HEK293T (cell line): ENCODE results near the gene MAST2.

ENCODE experiments used
- BHLHE40 ChIP-seq: fragments of 450-650 bp; IDR thresholded peaks from 2 replicates; pipeline ENCODE4 v1.6.1; 2016; ENCODE audit warnings: mild to moderate bottlenecking, moderate library complexity, borderline replicate concordance
- ELF4 ChIP-seq: fragments of 450-650 bp; IDR thresholded peaks from 2 replicates; pipeline ENCODE4 v1.6.1; 2017; ENCODE audit warnings: antibody characterized with exemption

DNA sequence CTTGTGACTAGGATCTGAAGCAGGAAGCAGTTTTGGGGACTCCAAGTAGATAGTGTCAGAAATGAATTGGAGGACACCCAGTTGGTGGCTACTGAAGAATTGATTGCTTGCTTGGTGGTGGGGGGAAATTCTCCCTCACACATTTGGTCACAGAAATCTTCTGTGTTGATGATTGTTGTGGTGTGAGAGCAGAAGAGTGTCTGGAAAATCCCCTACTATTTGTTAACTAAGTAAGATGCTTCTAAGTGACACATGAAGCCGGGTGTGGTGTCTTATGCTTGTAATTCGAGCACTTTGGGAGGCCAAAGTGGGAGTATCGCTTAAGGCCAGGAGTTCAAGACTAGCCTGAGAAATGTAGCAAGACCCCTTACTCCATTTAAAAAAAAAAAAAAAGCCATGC lies 30.4 kb upstream of the MAST2 start:
- TF ChIP-seq BHLHE40 (no peak), ELF4 (no peak)
